Smooth muscle cell (in vitro differentiated cells): ENCODE data around the gene MVD. TPM values are rescaled to one million over a fixed set of nuclear protein-coding genes. Genes with fewer than 3 reads are reported as not detected.

ENCODE experiments used
- DNase-seq: peaks from one replicate; lab custom pipeline; 2025; ENCODE audit not compliant: unreplicated experiment; lab: John Stamatoyannopoulos, UW
- H2AFZ ChIP-seq: fragments of 200-600 bp; sonication (generic); 2 replicates; pipeline ENCODE4 v1.6.0; 2016; ENCODE audit warnings: antibody characterized with exemption, low read depth, mild to moderate bottlenecking
- H3F3A ChIP-seq: fragments of 200-600 bp; sonication (generic); 2 replicates; pipeline ENCODE4 v1.6.0; 2017; ENCODE audit warnings: antibody characterized with exemption, low read depth
- H3K27ac ChIP-seq: fragments of 200-600 bp; sonication (generic); 2 replicates; pipeline ENCODE4 v1.5.1; 2016; ENCODE audit warnings: low read depth, mild to moderate bottlenecking
- H3K27me3 ChIP-seq: fragments of 200-600 bp; sonication (generic); 2 replicates; pipeline ENCODE4 v1.6.1; 2016; ENCODE audit warnings: low read depth, mild to moderate bottlenecking
- H3K36me3 ChIP-seq: fragments of 200-600 bp; sonication (generic); 2 replicates; pipeline ENCODE4 v1.5.1; 2016; ENCODE audit warnings: low read depth
- H3K4me1 ChIP-seq: fragments of 200-600 bp; sonication (generic); 2 replicates; pipeline ENCODE4 v1.5.1; 2016; ENCODE audit warnings: low read depth
- H3K4me2 ChIP-seq: fragments of 200-600 bp; sonication (generic); 2 replicates; pipeline ENCODE4 v1.6.0; 2016; ENCODE audit warnings: mild to moderate bottlenecking
- H3K4me3 ChIP-seq: fragments of 200-600 bp; sonication (generic); 2 replicates; pipeline ENCODE4 v1.5.1; 2016; ENCODE audit warnings: mild to moderate bottlenecking
- H3K79me2 ChIP-seq: fragments of 200-600 bp; sonication (generic); 2 replicates; pipeline ENCODE4 v1.6.0; 2016; ENCODE audit warnings: low read depth, mild to moderate bottlenecking
- H3K9ac ChIP-seq: fragments of 200-600 bp; sonication (generic); 2 replicates; pipeline ENCODE4 v1.6.0; 2016; ENCODE audit warnings: low read depth
- H3K9me3 ChIP-seq: fragments of 200-600 bp; sonication (generic); replicated peaks from 2 replicates; pipeline ENCODE4 v1.5.1; 2016; ENCODE audit warnings: low read depth
- H4K20me1 ChIP-seq: fragments of 200-600 bp; sonication (generic); 2 replicates; pipeline ENCODE4 v1.6.0; 2016; ENCODE audit warnings: low read depth
- WGBS: methylation state at CpG from one replicate; pipeline ENCODE4 v1.1.7; 2016; ENCODE audit warnings: low lambda C conversion rate; 5-methylcytosine and 5-hydroxymethylcytosine counted together
- polyA plus RNA-seq: library from polyadenylated mRNA; unstranded; fragments of >200 nt; fragmentation: Nextera tagmentation; extraction: Ambion mirVana; gene quantifications from 2 replicates; pipeline ENCODE4 v1.2.1, GENCODE V29; 2016
- total RNA-seq: library from RNA; depleted of rRNA; stranded (reverse); fragments of >200 nt; gene quantifications from 2 replicates; pipeline ENCODE4 v1.2.3, GENCODE V29; 2014
- TF ChIP-seq, protein P1 (sequence below): fragments of 200-600 bp; sonication (generic); IDR thresholded peaks from 2 replicates; pipeline ENCODE4 v1.5.1; 2017; ENCODE audit warnings: borderline replicate concordance, mild to moderate bottlenecking, antibody characterized with exemption; ENCODE audit not compliant: insufficient read depth, poor library complexity, severe bottlenecking

MVD gene
- total and polyA plus RNA-seq, 2 experiments from 2014 or later = 46.1 to 113 TPM

DNA sequence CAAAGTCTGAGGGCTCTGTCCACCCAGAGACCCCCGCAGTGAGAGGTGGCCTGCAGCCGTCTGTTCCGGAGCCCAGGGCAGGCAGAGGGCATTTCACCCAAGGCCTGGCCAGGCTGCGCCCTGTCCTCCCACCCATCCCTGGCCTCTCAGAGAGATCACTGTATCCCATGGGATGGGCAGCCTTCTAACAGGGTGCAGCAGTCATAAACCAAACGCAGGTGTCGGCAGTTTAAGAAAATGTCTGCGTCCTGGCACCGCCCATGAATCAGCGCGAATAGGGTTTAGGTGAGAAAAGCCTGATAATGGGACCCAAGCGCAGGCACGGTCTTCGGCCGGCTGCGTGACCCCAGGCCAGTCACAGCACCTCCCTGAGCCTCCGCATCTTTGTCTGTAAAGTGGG, 17.4 kb downstream of the MVD start:
- Histone ChIP-seq H3K4me2 (no peak overlapping the region), H4K20me1 (peaks cover 35% of the 10 kb centered on the region), H3K36me3 (no peaks in the 10 kb centered on the region), H3K27ac (no peak overlapping the region), H3K4me3 (no peak overlapping the region), H3K9me3 (no peaks in the 10 kb centered on the region), H3F3A (no peaks in the 10 kb centered on the region), H3K4me1 (no peaks in the 10 kb centered on the region), H2AFZ (no peak overlapping the region), H3K27me3 (no peaks in the 10 kb centered on the region), H3K9ac (no peak overlapping the region), H3K79me2 (no peaks in the 10 kb centered on the region)
- WGBS = 97% methylated on average over 16 of the region's 16 CpGs
- TF ChIP-seq, protein P1, sequence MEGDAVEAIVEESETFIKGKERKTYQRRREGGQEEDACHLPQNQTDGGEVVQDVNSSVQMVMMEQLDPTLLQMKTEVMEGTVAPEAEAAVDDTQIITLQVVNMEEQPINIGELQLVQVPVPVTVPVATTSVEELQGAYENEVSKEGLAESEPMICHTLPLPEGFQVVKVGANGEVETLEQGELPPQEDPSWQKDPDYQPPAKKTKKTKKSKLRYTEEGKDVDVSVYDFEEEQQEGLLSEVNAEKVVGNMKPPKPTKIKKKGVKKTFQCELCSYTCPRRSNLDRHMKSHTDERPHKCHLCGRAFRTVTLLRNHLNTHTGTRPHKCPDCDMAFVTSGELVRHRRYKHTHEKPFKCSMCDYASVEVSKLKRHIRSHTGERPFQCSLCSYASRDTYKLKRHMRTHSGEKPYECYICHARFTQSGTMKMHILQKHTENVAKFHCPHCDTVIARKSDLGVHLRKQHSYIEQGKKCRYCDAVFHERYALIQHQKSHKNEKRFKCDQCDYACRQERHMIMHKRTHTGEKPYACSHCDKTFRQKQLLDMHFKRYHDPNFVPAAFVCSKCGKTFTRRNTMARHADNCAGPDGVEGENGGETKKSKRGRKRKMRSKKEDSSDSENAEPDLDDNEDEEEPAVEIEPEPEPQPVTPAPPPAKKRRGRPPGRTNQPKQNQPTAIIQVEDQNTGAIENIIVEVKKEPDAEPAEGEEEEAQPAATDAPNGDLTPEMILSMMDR = no peak
- no peak for DNase-seq

DNA sequence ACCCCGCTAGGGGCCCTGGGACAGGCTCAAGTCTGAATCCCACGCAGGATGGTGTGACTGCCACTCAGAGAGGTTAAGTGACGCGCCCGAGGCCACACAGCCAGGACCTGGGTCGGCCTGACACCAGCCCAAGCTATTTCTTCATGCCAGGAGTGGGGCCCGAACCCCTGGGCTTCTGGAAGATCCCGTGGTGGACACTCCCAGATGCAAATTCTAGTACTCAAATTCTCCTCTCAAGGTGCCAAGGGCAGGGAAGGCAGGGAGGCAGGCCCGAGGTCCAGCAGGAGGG, 19.3 kb downstream of the MVD start:
- no peaks in the 10 kb centered on the region for H3F3A ChIP-seq
- H3K27ac ChIP-seq = no peak overlapping the region
- H3K79me2 ChIP-seq = no peaks in the 10 kb centered on the region
- no peak overlapping the region for H3K4me3 ChIP-seq
- 91% methylated on average over 9 of the region's 9 CpGs for WGBS
- no peak overlapping the region for H3K4me2 ChIP-seq
- H3K9me3 ChIP-seq = no peaks in the 10 kb centered on the region
- no peak overlapping the region for H2AFZ ChIP-seq
- TF ChIP-seq, protein P1 = no peak
- no peaks in the 10 kb centered on the region for H3K36me3 ChIP-seq
- peaks cover 23% of the 10 kb centered on the region for H4K20me1 ChIP-seq
- no peaks in the 10 kb centered on the region for H3K4me1 ChIP-seq
- no peak for DNase-seq
- peaks cover 4% of the 10 kb centered on the region for H3K27me3 ChIP-seq
- no peak overlapping the region for H3K9ac ChIP-seq

DNA sequence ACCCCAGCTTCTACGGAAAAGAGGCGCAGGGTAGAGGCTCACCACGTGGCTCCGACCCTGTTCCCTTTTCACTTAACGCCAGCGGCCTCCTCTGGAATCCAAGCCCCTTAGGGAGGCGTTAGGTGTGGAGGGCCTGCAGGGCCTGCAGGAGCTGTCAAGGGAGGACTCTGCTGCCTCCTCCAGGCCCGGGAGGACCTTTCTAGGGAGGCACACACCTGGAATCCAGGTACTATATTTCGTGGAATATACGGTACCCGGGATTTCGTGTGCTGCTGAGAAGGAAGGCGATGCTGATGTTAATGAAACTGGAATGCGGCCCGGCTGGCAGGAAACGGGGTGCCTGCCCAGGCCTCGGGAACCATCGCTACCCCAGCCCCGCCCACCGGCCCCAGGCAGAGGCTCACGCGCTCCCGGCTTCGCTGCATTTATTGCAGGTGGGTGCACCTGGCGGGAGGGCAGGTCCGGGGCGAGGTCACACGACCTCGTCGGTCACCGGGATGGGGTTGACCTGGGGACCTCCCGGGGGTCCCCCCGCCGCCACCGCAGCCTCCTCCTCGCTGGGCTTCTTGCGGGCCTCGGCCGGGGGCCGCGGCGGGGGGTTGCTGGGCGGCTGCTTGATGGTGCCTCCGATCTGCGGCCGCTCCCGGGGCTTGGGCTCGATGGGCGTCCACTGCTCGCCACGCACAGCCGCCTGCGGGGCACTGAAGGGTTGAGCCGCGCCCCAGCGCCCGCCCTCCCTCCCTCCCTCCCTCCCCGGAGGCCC, 19.8 kb downstream of the MVD start:
- H3F3A ChIP-seq = no peaks in the 10 kb centered on the region
- H3K9ac ChIP-seq = no peak overlapping the region
- TF ChIP-seq, protein P1 = no peak
- no peak overlapping the region for H3K4me3 ChIP-seq
- H3K36me3 ChIP-seq = no peaks in the 10 kb centered on the region
- H3K79me2 ChIP-seq = no peaks in the 10 kb centered on the region
- DNase-seq = no peak
- 91% methylated on average over 28 of the region's 58 CpGs for WGBS
- H2AFZ ChIP-seq = no peak overlapping the region
- H3K27me3 ChIP-seq = peaks cover 4% of the 10 kb centered on the region
- no peak overlapping the region for H3K4me2 ChIP-seq
- H3K27ac ChIP-seq = no peak overlapping the region
- no peaks in the 10 kb centered on the region for H3K9me3 ChIP-seq
- no peaks in the 10 kb centered on the region for H3K4me1 ChIP-seq
- peaks cover 19% of the 10 kb centered on the region for H4K20me1 ChIP-seq
